Bone marrow (tissue), 2 donors: ENCODE measurements around the gene NHSL1.

Source experiments
- DNase-seq, 2 donors: peaks; one replicate each; lab custom pipeline; 2025; lab: John Stamatoyannopoulos, UW

NHSL1 gene

DNA sequence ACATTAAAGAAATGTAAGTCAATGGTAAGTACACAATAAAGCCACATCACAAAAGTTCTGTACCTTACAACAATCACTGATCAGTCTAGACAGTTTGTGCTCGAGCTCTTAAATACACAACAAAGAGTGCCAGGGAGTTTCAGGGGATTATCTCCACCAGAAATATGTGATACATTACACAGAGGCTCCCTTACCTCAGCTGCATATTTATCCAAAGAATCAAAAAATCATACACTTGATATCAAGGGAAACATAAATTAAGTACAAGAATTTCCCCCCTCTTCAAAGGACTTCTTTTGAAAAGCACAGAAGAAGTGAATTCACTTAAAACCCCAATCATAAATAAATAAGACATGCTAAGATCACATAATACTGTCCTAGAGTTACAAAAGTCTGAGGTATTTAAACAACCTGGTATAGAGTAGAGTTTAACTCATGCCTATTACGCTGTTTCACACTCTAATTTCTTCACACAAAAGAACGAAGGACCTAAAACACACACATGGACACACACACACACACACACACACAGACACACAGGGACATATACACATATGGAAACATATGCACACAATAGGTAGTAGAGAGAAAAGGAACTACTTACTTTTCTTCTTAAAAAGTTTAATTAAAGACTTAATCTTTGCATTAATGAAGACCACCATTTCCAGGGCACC, 528 bp downstream of the NHSL1 start:
- no peak for DNase-seq

GRCh38 chr6:138497286-138497685, 2.0 kb downstream of the NHSL1 start:
- DNase-seq, result no peak

DNA sequence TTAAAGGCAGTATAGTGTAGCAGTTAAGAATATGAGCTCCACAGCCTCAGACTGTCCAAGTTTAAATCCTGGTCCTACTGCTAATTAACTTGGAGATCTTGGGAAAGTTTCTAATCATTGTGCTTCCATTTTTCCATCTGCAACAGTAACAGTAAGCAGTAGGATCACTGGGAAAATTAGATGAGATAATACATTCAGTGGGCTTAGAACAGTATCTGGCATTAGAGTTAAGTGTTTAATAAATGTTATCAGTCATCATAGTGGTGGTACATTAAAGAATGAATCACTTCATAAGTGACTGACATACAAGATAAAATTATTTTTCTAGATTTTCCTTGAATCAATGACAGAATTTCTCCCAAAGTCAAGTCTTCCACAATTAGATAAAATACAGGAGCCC, 5.0 kb downstream of the NHSL1 start:
- DNase-seq, result no peak

DNA sequence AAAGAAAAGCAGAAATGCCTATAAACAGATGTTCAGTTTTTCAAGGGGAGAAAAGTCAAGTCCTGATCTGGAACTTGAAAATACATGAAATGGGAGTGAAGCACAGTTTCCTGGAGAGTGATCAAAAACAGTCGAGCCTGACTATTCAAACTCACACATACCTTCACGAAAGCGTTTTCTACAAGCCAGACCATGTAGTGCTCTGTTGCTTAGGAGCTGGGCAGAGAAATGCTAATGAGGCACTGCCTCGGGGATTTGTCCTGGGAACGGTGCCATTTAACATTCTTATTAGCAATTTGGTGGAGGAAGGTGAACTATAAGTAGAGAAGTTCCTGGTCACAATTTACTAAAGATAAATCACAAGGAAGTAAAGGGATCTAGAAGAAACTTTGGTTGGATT, 5.9 kb downstream of the NHSL1 start:
- no peak for DNase-seq

DNA sequence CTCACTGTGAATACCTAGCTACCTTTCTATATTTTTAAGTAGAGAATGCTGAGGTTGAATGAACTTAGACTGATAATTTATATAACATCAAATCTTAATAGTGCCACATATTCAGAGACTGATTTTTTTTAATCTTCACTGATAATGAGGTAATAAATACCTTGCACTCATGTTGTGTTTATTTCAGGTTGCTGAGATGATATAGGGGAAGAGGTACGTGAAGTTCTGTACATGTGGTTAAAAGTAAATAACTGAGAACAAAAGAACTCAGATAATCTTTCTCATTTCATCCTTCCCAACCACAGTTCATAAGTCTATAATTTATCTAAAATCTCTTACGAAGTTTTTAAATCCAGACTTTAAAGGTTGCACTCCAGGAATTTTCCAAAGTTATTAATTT, 6.4 kb downstream of the NHSL1 start:
- DNase-seq, result no peak

DNA sequence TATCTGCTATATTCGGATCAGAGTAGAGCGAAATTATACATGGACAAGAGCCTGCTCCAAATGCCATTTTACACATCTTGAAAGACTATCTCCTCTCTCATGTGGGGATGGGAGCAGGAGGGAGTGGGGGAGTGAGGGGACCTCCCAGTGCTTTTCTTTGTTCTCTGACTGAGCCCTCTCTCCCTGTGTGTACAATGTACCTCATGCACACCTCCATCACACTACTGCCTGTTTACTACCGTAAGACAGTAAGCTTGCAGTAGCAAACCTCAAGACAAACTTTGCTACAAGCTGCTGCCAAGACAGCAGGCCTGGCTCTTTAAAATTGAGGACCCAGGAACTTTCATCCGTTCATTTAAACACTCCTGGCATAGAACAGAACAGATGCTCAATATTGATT, 7.2 kb downstream of the NHSL1 start:
- no peak for DNase-seq

- no peak for DNase-seq
These were observed 8.3 kb downstream of the NHSL1 start for GRCh38 chr6:138491017-138491416.

GRCh38 chr6:138489846-138490245, 9.4 kb downstream of the NHSL1 start:
- DNase-seq, result no peak

GRCh38 chr6:138487102-138487604, 12.1 kb downstream of the NHSL1 start:
- no peak for DNase-seq

GRCh38 chr6:138486249-138487101, 12.8 kb downstream of the NHSL1 start:
- no peak for DNase-seq

GRCh38 chr6:138485586-138486248, 13.6 kb downstream of the NHSL1 start:
- DNase-seq, result no peak

DNA sequence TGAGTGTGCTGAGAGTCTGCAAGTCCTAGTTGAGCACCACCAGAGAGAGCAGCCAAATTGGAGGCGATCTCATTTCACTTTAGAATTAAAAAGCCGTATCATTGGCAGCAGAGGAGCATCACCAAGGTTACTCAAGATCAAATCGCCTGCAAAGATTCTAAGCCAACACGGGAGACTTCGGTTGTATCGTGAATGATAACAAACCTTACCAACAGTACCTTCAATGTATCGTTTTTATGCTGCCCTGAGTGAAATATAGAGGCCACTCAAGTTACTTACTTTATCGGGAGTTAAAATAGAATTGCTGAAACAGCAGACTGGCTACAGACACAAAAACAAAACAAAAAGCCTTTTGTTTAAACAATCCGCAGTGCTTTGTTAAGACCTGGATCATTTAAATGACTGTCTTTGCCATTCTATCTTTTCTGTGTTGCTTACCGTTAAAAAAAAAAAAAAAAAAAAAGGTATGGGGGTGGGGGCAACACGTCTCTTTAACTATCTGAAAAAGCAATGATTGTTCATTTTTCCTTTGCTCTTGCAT, 14.2 kb downstream of the NHSL1 start:
- no peak for DNase-seq

DNA sequence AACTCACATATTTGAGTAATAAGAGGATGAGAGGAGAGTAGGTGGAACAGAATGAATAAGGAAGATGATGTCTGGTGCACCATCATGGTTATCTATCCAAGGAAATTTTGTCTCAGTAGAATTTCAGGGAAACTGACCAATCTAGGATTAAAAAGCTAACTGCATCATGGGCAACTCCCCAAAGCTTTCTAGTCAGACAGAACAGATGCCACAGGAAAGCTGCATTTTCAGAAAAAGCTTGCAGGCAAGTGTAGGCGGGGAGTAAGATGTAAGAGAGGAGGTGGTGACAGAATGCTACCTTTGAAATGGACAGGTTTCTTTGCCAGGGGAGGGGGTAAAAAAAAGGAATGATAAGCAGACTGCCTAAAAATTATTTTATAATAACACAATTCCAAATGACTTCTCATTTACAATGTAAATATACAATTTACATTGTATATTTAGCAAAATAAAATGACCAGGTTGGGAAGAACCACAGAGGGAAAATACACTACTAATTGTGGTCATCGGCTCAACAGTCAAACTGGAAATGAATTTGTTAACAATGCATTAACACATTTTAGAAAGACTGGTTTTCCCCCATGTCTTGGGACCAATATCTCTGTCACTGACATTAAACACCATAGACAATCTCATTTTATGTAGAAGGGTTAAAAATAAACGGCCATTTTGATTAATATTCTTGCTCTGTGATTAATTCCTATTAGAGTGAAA, 15.1 kb downstream of the NHSL1 start:
- no peak for DNase-seq

- DNase-seq, result no peak
These were observed 16.5 kb downstream of the NHSL1 start for GRCh38 chr6:138482816-138483215.

- no peak for DNase-seq
These were observed 18.9 kb downstream of the NHSL1 start for GRCh38 chr6:138480279-138480949.

DNA sequence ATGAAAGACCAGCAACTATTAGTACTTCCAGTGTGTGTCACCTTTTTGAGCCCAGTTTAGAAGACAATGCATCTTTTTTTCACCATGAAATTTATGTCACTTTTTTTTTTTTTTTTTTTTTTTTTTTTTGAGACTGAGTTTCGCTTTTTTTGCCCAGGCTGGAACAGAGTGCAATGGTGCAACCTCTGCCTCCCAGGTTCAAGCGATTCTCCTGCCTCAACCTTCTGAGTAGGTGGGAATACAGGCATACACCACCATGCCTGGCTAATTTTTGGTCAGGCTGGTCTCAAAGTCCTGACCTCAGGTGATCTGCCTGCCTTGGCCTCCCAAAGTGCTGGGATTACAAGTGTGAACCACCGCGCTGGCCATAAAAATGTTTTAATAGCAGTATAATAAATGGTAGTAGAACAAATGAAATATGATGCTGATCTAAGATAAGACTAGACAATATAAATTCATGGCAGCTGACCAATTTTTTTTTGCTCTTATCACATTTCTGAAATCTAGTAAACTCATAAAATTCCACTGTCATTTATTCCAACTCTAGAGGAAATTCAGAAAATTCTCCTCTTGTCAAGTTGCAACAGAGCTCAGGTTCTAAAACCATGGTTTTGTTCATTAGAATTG, 21.3 kb downstream of the NHSL1 start:
- DNase-seq, result no peak

- DNase-seq, result no peak
These were observed 23.2 kb downstream of the NHSL1 start for GRCh38 chr6:138476116-138476515.

GRCh38 chr6:138473144-138473543, 26.1 kb downstream of the NHSL1 start:
- DNase-seq, result no peak

DNA sequence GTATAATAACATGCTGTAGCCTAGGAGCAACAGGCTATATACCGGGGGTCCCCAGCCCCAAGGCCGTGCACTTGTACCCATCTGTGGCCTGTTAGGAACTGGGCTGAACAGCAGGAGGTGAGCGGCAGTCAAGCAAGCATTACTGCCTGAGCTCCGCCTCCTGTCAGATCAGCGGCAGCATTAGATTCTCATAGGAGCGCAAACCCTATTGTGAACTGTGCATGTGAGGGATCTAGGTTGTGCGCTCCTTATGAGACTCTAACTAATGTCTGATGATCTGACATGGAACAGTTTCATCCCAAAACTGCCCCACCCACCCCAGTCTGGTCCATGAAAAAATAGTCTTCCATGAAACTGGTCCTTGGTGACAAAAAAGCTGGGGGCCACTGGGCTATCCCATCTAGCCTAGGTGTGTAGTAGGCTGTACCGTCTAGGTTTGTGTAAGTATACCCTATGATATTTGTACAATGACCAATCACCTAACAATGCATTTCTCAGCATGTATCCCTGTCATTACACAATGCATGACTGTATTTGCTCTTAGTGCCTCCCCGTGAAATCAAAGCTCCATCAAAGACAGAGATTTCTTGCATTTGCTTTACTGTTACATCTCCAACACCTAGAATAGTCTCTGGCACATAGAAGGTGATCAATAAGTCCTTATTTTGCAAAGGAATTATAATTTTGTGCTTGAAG, 30.8 kb downstream of the NHSL1 start:
- no peak for DNase-seq

DNA sequence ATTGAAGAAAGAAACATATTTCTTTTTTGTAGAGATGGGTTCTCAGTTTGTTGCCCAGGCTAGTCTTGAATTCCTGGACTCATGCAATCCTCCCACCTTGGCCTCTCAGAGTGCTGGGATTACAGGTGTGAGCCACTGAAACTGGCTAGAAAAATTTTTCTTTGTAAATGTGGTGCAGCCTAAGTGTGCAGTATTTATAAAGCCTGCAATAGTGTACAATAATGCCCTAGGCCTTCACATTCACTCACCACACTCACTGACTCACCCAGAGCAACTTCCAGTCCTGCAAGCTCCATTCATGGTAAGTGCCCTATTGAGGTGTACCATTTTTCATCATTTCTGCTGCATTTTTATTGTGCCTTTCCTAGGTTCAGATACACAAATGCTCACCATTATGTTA, 31.4 kb downstream of the NHSL1 start:
- no peak for DNase-seq
